HepG2 (cell line): Measurements from ENCODE around the gene PCOLCE2. TPM values are rescaled to one million over a fixed set of nuclear protein-coding genes. Genes with fewer than 3 reads are reported as not detected.

Experiments
- ATAC-seq: fragments of 200-7000 bp; cut with Tn5 transposase; 3 replicates; pipeline ENCODE4 v1.9.1; 2020; ENCODE audit warnings: mild to moderate bottlenecking, moderate library complexity
- BruUV-seq: library from RNA; stranded (reverse); fragments of 400-500 nt; replicated peaks from 2 replicates; lab custom pipeline; 2021; lab: Mats Ljungman, UMichigan
- CTCF ChIA-PET: fragments of 300-600 bp; formaldehyde crosslinking; extraction: SDS; loops from one replicate; lab custom pipeline; 2021; ENCODE audit warnings: low total read pairs, inconsistent platforms, low intra/inter-chr PET ratio; lab: Yijun Ruan, JAX
- POLR2A ChIA-PET: fragments of 350-600 bp; sonication (Branson Sonifier 250); formaldehyde crosslinking; loops from one replicate; lab custom pipeline; 2020; ENCODE audit warnings: antibody characterized with exemption, inconsistent platforms; lab: Yijun Ruan, JAX
- DNase-seq: peaks from one replicate; pipeline ENCODE4 v3.0.0-alpha.2; 2015; ENCODE audit warnings: low spot score
- FAIRE-seq: peaks from 3 replicates; lab custom pipeline; 2011; peaks lifted over from hg19 to GRCh38; lab: Jason Lieb, UNC
- H2AFZ ChIP-seq: one replicate; pipeline ENCODE4 v1.6.1; 2011; ENCODE audit warnings: low read length, inconsistent platforms
- H3K27ac ChIP-seq: fragments of 300-600 bp; 3 replicates; pipeline ENCODE4 v1.8.0; 2011; ENCODE audit warnings: mixed run types, mild to moderate bottlenecking, mixed read lengths, low read length, inconsistent platforms; ENCODE audit not compliant: insufficient read depth; ENCODE audit errors: extremely low read length
- H3K27me3 ChIP-seq, 2 experiments: fragments of 200-600 bp in 1 of 2; 2 replicates in 1 of 2; 3 replicates in 1 of 2; pipeline versions ENCODE4 v1.6.0 to v1.8.0; 2011; ENCODE audit warnings: low read length in 2 of 2, mild to moderate bottlenecking in 2 of 2, moderate library complexity in 2 of 2, inconsistent platforms in 1 of 2; ENCODE audit not compliant: insufficient read depth in 2 of 2, control insufficient read depth in 1 of 2
- H3K36me3 ChIP-seq, 2 experiments: fragments of 200-600 bp in 1 of 2; replicated peaks in 1 of 2; 2 replicates in 1 of 2; 3 replicates in 1 of 2; pipeline versions ENCODE4 v1.5.1 to v1.8.0; 2011; ENCODE audit warnings: low read length in 2 of 2, inconsistent platforms in 1 of 2; ENCODE audit not compliant: insufficient read depth in 2 of 2, control insufficient read depth in 1 of 2
- H3K4me1 ChIP-seq: 2 replicates; pipeline ENCODE4 v1.5.1; 2012; ENCODE audit warnings: low read length, inconsistent platforms; ENCODE audit not compliant: insufficient read depth
- H3K4me2 ChIP-seq: 2 replicates; pipeline ENCODE4 v1.6.0; 2011; ENCODE audit warnings: low read depth, low read length, inconsistent platforms
- H3K4me3 ChIP-seq, 3 experiments: fragments of 200-600 bp in 1 of 3; sonication (generic), shearing (Covaris generic) in 1 of 3; replicated peaks in 1 of 3; 2 replicates each; pipeline ENCODE4 v1.5.1; 2011 to 2016; ENCODE audit warnings: low read length in 3 of 3, inconsistent platforms in 2 of 3, low read depth in 2 of 3, mild to moderate bottlenecking in 2 of 3, control low read depth in 1 of 3, mixed read lengths in 1 of 3; ENCODE audit not compliant: insufficient read depth in 1 of 3
- H3K79me2 ChIP-seq: one replicate; pipeline ENCODE4 v1.6.1; 2011; ENCODE audit warnings: low read length, inconsistent platforms; ENCODE audit not compliant: insufficient read depth
- H3K9ac ChIP-seq: 2 replicates; pipeline ENCODE4 v1.6.0; 2011; ENCODE audit warnings: mild to moderate bottlenecking, low read depth, low read length, inconsistent platforms; ENCODE audit not compliant: insufficient read depth
- H3K9me3 ChIP-seq: 2 replicates; pipeline ENCODE4 v1.5.1; 2012; ENCODE audit warnings: mild to moderate bottlenecking, low read length
- H4K20me1 ChIP-seq: 2 replicates; pipeline ENCODE4 v1.6.0; 2011; ENCODE audit warnings: inconsistent platforms, mild to moderate bottlenecking, low read length, moderate library complexity; ENCODE audit not compliant: insufficient read depth
- HOXA3 ChIP-seq: sonication (generic); formaldehyde crosslinking; IDR thresholded peaks from 2 replicates; pipeline ENCODE4 v1.5.0; 2020; ENCODE audit warnings: missing genetic modification reagents
- KLF13 ChIP-seq: sonication (generic); formaldehyde crosslinking; IDR thresholded peaks from 2 replicates; pipeline ENCODE4 v1.4.0; 2020; ENCODE audit warnings: mild to moderate bottlenecking, missing genetic modification reagents
- KLF16 ChIP-seq, 2 experiments: sonication (generic) in 1 of 2; formaldehyde crosslinking in 1 of 2; IDR thresholded peaks; 2 replicates each; pipeline versions ENCODE4 v1.6.1 to v1.8.0; 2016 to 2023; ENCODE audit warnings: missing genetic modification reagents in 2 of 2, missing compliant biosample characterization in 1 of 2
- POLR2AphosphoS5 ChIP-seq: IDR thresholded peaks from 2 replicates; pipeline ENCODE4 v1.6.1; 2012; ENCODE audit warnings: low read depth, low read length
- SNRNP70 ChIP-seq: fragments of 200-400 bp; formaldehyde crosslinking; IDR thresholded peaks from 2 replicates; pipeline ENCODE4 v1.6.1; 2017; ENCODE audit warnings: mild to moderate bottlenecking, low read depth, low read length, moderate library complexity
- ZFP36L2 ChIP-seq: sonication (generic); formaldehyde crosslinking; IDR thresholded peaks from 2 replicates; pipeline ENCODE4 v1.4.0; 2020; ENCODE audit warnings: missing genetic modification reagents
- ZFX ChIP-seq: sonication (generic); formaldehyde crosslinking; IDR thresholded peaks from 2 replicates; pipeline ENCODE4 v1.4.0; 2020; ENCODE audit warnings: mild to moderate bottlenecking, low read depth, missing genetic modification reagents, moderate library complexity
- ZNF598 ChIP-seq: sonication (generic); formaldehyde crosslinking; IDR thresholded peaks from 2 replicates; pipeline ENCODE4 v1.5.1; 2020; ENCODE audit warnings: mild to moderate bottlenecking, missing genetic modification reagents, borderline replicate concordance
- ZNF629 ChIP-seq: sonication (generic); formaldehyde crosslinking; conservative IDR thresholded peaks from 2 replicates; pipeline ENCODE4 v1.5.0; 2020; ENCODE audit warnings: missing genetic modification reagents
- ZNF660 ChIP-seq: sonication (generic); formaldehyde crosslinking; IDR thresholded peaks from 2 replicates; pipeline ENCODE4 v1.5.1; 2020; ENCODE audit warnings: mild to moderate bottlenecking, low read depth, missing genetic modification reagents, borderline replicate concordance
- WGBS: methylation state at CpG from one replicate; pipeline ENCODE4 v1.1.6; 2017; ENCODE audit warnings: low lambda C conversion rate; 5-methylcytosine and 5-hydroxymethylcytosine counted together
- in situ Hi-C: cut with HindIII; loops from 2 replicates; pipeline ENCODE4 v1.10.0; 2017; ENCODE audit warnings: low pct_unique_long_range_greater_than_20kb; ENCODE audit not compliant: extremely low pct_ligation_motif_present
- intact Hi-C: fragments of 100-400 bp; cut with micrococcal nuclease; formaldehyde crosslinking; loops from one replicate; pipeline ENCODE4 v1.10.0; 2022; ENCODE audit not compliant: unreplicated experiment
- polyA plus RNA-seq, 8 experiments: library from polyadenylated mRNA; depleted of rRNA in 3 of 8; stranded (reverse) in 7 of 8; unstranded in 1 of 8; fragments of >200 nt; fragmentation: Illumina TruSeq in 4 of 8; extraction: Trizol in 4 of 8; gene quantifications; 2 replicates each; pipeline versions ENCODE4 v1.2.1 to v1.2.3, GENCODE V29; 2011 to 2016; ENCODE audit warnings: low read depth in 4 of 8, missing spikeins in 1 of 8, mixed read lengths in 1 of 8; ENCODE audit not compliant: insufficient read depth in 1 of 8
- total RNA-seq, 5 experiments: library from RNA; depleted of rRNA; stranded (reverse); fragments of >200 nt; fragmentation: Illumina TruSeq; extraction: Trizol; gene quantifications; 2 replicates each; pipeline ENCODE4 v1.2.3, GENCODE V29; 2016; ENCODE audit warnings: low read depth in 1 of 5
- TF ChIP-seq, protein P1 (sequence below), 2 experiments: sonication (generic) in 1 of 2; formaldehyde crosslinking in 1 of 2; IDR thresholded peaks; 2 replicates each; pipeline versions ENCODE4 v1.5.1 to v1.6.1; 2011 to 2020; ENCODE audit warnings: borderline replicate concordance in 1 of 2, low read depth in 1 of 2, low read length in 1 of 2, mild to moderate bottlenecking in 1 of 2, missing genetic modification reagents in 1 of 2, moderate library complexity in 1 of 2
- TF ChIP-seq, protein P2 (sequence below): sonication (generic); formaldehyde crosslinking; IDR thresholded peaks from 2 replicates; pipeline ENCODE4 v1.4.0; 2020; ENCODE audit warnings: missing genetic modification reagents
- TF ChIP-seq, protein P3 (sequence below): sonication (generic); formaldehyde crosslinking; IDR thresholded peaks from 2 replicates; pipeline ENCODE4 v1.5.0; 2020; ENCODE audit warnings: mild to moderate bottlenecking, missing genetic modification reagents, borderline replicate concordance

Gene PCOLCE2
- total and polyA plus RNA-seq, 2 of the 13 experiments (the other 11 are each of a cell fraction or from before 2014, with no cell fraction given), result 0.71 to 2.0 TPM

DNA sequence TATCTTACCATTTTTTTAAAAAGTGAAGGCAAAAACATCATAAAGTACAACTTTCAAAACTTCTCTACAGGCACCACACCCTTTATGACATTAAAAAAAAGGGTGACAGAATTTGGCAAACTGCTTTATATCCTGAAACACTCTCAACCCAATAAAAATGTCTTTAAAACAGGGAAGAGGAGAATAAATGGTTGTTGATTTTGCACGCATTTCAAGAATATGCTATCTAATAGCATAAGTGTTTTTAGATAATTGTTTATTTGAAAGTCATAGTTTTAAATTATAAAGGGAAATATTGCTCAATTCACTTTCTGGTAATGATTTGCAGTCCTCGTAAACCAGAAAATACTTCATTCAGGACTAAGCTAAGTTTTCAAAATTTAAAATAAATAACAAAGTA lies 1.7 kb upstream of the PCOLCE2 start:
- in situ Hi-C loops (no loop called here), intact Hi-C loops (no loop called here)
- H2AFZ ChIP-seq, result no peak overlapping the region
- H3K4me2 ChIP-seq, result no peak overlapping the region
- H3K27ac ChIP-seq, result no peak overlapping the region
- no TSS peak for BruUV-seq
- H3K4me3 ChIP-seq, result no peak overlapping the region
- H3K27me3 ChIP-seq, result peaks cover 5 to 39% of the 10 kb centered on the region in 2 experiments
- CTCF ChIA-PET, result no interaction called here
- DNase-seq (no peak), FAIRE-seq (no peak), ATAC-seq (no peak)
- POLR2A ChIA-PET, result no interaction called here
- H4K20me1 ChIP-seq, result no peaks in the 10 kb centered on the region
- H3K9ac ChIP-seq, result no peak overlapping the region
- no peaks in the 10 kb centered on the region for H3K9me3 ChIP-seq
- H3K4me1 ChIP-seq, result peaks cover 8% of the 10 kb centered on the region
- 46% methylated on average over 2 of the region's 2 CpGs for WGBS
- H3K36me3 ChIP-seq, result no peaks in the 10 kb centered on the region
- no peaks in the 10 kb centered on the region for H3K79me2 ChIP-seq
- TF ChIP-seq, protein P1, sequence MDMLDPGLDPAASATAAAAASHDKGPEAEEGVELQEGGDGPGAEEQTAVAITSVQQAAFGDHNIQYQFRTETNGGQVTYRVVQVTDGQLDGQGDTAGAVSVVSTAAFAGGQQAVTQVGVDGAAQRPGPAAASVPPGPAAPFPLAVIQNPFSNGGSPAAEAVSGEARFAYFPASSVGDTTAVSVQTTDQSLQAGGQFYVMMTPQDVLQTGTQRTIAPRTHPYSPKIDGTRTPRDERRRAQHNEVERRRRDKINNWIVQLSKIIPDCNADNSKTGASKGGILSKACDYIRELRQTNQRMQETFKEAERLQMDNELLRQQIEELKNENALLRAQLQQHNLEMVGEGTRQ (IDR thresholded peaks at IDR 0.05; ENCODE audit: low read depth, low read length), result no peak
- TF ChIP-seq, protein P1 (CRISPR knock-in tag; IDR thresholded peaks at IDR 0.05; ENCODE audit: borderline replicate concordance), result no peak
- no peak for TF ChIP-seq KLF13 (CRISPR knock-in tag)
- TF ChIP-seq ZFP36L2, result no peak
- TF ChIP-seq POLR2AphosphoS5, result no peak
- no peak for TF ChIP-seq HOXA3
- no peak for TF ChIP-seq ZNF598 (CRISPR knock-in tag)
- TF ChIP-seq SNRNP70, result no peak
- TF ChIP-seq, protein P2, sequence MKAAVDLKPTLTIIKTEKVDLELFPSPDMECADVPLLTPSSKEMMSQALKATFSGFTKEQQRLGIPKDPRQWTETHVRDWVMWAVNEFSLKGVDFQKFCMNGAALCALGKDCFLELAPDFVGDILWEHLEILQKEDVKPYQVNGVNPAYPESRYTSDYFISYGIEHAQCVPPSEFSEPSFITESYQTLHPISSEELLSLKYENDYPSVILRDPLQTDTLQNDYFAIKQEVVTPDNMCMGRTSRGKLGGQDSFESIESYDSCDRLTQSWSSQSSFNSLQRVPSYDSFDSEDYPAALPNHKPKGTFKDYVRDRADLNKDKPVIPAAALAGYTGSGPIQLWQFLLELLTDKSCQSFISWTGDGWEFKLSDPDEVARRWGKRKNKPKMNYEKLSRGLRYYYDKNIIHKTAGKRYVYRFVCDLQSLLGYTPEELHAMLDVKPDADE (CRISPR knock-in tag), result no peak
- no peak for TF ChIP-seq ZFX (CRISPR knock-in tag)
- no peak for TF ChIP-seq KLF16 (CRISPR knock-in tag; IDR thresholded peaks at IDR 0.05)
- TF ChIP-seq, protein P3, sequence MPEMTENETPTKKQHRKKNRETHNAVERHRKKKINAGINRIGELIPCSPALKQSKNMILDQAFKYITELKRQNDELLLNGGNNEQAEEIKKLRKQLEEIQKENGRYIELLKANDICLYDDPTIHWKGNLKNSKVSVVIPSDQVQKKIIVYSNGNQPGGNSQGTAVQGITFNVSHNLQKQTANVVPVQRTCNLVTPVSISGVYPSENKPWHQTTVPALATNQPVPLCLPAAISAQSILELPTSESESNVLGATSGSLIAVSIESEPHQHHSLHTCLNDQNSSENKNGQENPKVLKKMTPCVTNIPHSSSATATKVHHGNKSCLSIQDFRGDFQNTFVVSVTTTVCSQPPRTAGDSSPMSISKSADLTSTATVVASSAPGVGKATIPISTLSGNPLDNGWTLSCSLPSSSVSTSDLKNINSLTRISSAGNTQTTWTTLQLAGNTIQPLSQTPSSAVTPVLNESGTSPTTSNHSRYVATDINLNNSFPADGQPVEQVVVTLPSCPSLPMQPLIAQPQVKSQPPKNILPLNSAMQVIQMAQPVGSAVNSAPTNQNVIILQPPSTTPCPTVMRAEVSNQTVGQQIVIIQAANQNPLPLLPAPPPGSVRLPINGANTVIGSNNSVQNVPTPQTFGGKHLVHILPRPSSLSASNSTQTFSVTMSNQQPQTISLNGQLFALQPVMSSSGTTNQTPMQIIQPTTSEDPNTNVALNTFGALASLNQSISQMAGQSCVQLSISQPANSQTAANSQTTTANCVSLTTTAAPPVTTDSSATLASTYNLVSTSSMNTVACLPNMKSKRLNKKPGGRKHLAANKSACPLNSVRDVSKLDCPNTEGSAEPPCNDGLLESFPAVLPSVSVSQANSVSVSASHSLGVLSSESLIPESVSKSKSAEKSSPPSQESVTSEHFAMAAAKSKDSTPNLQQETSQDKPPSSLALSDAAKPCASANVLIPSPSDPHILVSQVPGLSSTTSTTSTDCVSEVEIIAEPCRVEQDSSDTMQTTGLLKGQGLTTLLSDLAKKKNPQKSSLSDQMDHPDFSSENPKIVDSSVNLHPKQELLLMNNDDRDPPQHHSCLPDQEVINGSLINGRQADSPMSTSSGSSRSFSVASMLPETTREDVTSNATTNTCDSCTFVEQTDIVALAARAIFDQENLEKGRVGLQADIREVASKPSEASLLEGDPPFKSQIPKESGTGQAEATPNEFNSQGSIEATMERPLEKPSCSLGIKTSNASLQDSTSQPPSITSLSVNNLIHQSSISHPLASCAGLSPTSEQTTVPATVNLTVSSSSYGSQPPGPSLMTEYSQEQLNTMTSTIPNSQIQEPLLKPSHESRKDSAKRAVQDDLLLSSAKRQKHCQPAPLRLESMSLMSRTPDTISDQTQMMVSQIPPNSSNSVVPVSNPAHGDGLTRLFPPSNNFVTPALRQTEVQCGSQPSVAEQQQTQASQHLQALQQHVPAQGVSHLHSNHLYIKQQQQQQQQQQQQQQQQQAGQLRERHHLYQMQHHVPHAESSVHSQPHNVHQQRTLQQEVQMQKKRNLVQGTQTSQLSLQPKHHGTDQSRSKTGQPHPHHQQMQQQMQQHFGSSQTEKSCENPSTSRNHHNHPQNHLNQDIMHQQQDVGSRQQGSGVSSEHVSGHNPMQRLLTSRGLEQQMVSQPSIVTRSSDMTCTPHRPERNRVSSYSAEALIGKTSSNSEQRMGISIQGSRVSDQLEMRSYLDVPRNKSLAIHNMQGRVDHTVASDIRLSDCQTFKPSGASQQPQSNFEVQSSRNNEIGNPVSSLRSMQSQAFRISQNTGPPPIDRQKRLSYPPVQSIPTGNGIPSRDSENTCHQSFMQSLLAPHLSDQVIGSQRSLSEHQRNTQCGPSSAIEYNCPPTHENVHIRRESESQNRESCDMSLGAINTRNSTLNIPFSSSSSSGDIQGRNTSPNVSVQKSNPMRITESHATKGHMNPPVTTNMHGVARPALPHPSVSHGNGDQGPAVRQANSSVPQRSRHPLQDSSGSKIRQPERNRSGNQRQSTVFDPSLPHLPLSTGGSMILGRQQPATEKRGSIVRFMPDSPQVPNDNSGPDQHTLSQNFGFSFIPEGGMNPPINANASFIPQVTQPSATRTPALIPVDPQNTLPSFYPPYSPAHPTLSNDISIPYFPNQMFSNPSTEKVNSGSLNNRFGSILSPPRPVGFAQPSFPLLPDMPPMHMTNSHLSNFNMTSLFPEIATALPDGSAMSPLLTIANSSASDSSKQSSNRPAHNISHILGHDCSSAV (CRISPR knock-in tag), result no peak
- TF ChIP-seq ZNF629 (CRISPR knock-in tag), result no peak
- TF ChIP-seq ZNF660 (CRISPR knock-in tag), result no peak
